GM23338 (cell line): Measurements from ENCODE around the gene ANO6. TPM values are rescaled to one million over a fixed set of nuclear protein-coding genes. Genes with fewer than 3 reads are reported as not detected.

Source experiments
- ATAC-seq: fragments of 200-7000 bp; cut with Tn5 transposase; 3 replicates; pipeline ENCODE4 v1.9.1; 2020
- DNase-seq: peaks from one replicate; pipeline ENCODE4 v3.0.0-alpha.2; 2015; ENCODE audit warnings: low spot score
- H2AFZ ChIP-seq: fragments of 200-600 bp; sonication (generic); 2 replicates; pipeline ENCODE4 v1.8.0; 2016; ENCODE audit warnings: antibody characterized with exemption, mild to moderate bottlenecking, moderate library complexity
- H3F3A ChIP-seq: fragments of 200-600 bp; sonication (generic); replicated peaks from 2 replicates; pipeline ENCODE4 v1.8.0; 2017; ENCODE audit warnings: antibody characterized with exemption, mixed run types, low read depth
- H3K27ac ChIP-seq: fragments of 200-600 bp; sonication (generic); 2 replicates; pipeline ENCODE4 v1.6.1; 2016; ENCODE audit warnings: low read depth
- H3K27me3 ChIP-seq: fragments of 200-600 bp; sonication (generic); 2 replicates; pipeline ENCODE4 v1.8.0; 2016; ENCODE audit warnings: mild to moderate bottlenecking, mixed run types, moderate library complexity; ENCODE audit not compliant: insufficient read depth
- H3K36me3 ChIP-seq: fragments of 200-600 bp; sonication (generic); 2 replicates; pipeline ENCODE4 v1.8.0; 2016; ENCODE audit warnings: mild to moderate bottlenecking; ENCODE audit not compliant: insufficient read depth
- H3K4me1 ChIP-seq: fragments of 200-600 bp; sonication (generic); 2 replicates; pipeline ENCODE4 v1.8.0; 2016; ENCODE audit warnings: mild to moderate bottlenecking, moderate library complexity; ENCODE audit not compliant: insufficient read depth
- H3K4me2 ChIP-seq: fragments of 200-600 bp; sonication (generic); 2 replicates; pipeline ENCODE4 v1.7.1; 2017; ENCODE audit warnings: mixed run types
- H3K4me3 ChIP-seq: fragments of 200-600 bp; sonication (generic); 2 replicates; pipeline ENCODE4 v1.6.1; 2016; ENCODE audit warnings: mixed run types
- H3K79me2 ChIP-seq: fragments of 200-600 bp; sonication (generic); replicated peaks from 2 replicates; pipeline ENCODE4 v1.8.0; 2017; ENCODE audit warnings: mild to moderate bottlenecking; ENCODE audit not compliant: insufficient read depth
- H3K9me2 ChIP-seq: fragments of 200-600 bp; sonication (generic); 2 replicates; pipeline ENCODE4 v1.8.0; 2017; ENCODE audit not compliant: insufficient read depth
- H4K20me1 ChIP-seq: fragments of 200-600 bp; sonication (generic); replicated peaks from 2 replicates; pipeline ENCODE4 v1.8.0; 2017; ENCODE audit warnings: mild to moderate bottlenecking; ENCODE audit not compliant: insufficient read depth
- H3K27ac Mint-ChIP-seq: 2 replicates; pipeline ENCODE4 v1.8.0; 2020; ENCODE audit warnings: inconsistent platforms, mild to moderate bottlenecking, moderate library complexity, mixed read lengths
- H3K27me3 Mint-ChIP-seq: 3 replicates; pipeline ENCODE4 v1.8.0; 2022; ENCODE audit warnings: low read depth, mild to moderate bottlenecking, moderate library complexity, mixed read lengths, inconsistent platforms; ENCODE audit not compliant: insufficient read depth, poor library complexity
- H3K36me3 Mint-ChIP-seq: 3 replicates; pipeline ENCODE4 v1.8.0; 2021; ENCODE audit warnings: low read depth, mild to moderate bottlenecking, inconsistent platforms, moderate library complexity, mixed read lengths
- H3K4me1 Mint-ChIP-seq: 3 replicates; pipeline ENCODE4 v1.8.0; 2020; ENCODE audit warnings: mild to moderate bottlenecking, inconsistent platforms, mixed read lengths
- H3K4me3 Mint-ChIP-seq: 3 replicates; pipeline ENCODE4 v1.8.0; 2021; ENCODE audit warnings: moderate library complexity, mild to moderate bottlenecking, inconsistent platforms, mixed read lengths
- H3K9me3 Mint-ChIP-seq: 3 replicates; pipeline ENCODE4 v1.8.0; 2020; ENCODE audit warnings: moderate library complexity, mild to moderate bottlenecking, inconsistent platforms, mixed read lengths
- CREB1 ChIP-seq: fragments of 250-450 bp; sonication (Bioruptor Pico); IDR thresholded peaks from 2 replicates; pipeline ENCODE4 v1.5.0; 2020; ENCODE audit warnings: low read depth, mild to moderate bottlenecking, moderate library complexity
- CTCF ChIP-seq, 2 experiments: fragments of 200-600 bp in 1 of 2; sonication (generic) in 1 of 2; conservative IDR thresholded peaks; 2 replicates each; pipeline versions ENCODE4 v1.5.1 to v1.6.1; 2016 to 2017; ENCODE audit warnings: antibody characterized with exemption in 2 of 2, low read depth in 2 of 2, mild to moderate bottlenecking in 2 of 2, moderate library complexity in 1 of 2
- ETS1 ChIP-seq: IDR thresholded peaks from 2 replicates; pipeline ENCODE4 v1.6.1; 2016; ENCODE audit warnings: antibody characterized with exemption
- EZH2 ChIP-seq: fragments of 200-600 bp; sonication (generic); IDR thresholded peaks from one replicate; pipeline ENCODE4 v1.8.0; 2017; ENCODE audit warnings: antibody characterized with exemption, mild to moderate bottlenecking, low read depth; ENCODE audit not compliant: unreplicated experiment
- EZH2phosphoT487 ChIP-seq: fragments of 200-600 bp; sonication (generic); IDR thresholded peaks from one replicate; pipeline ENCODE4 v1.8.1; 2018; ENCODE audit warnings: antibody characterized with exemption; ENCODE audit not compliant: unreplicated experiment
- JUNB ChIP-seq: IDR thresholded peaks from one replicate; pipeline ENCODE4 v1.6.1; 2016; ENCODE audit warnings: antibody characterized with exemption; ENCODE audit not compliant: unreplicated experiment
- NANOG ChIP-seq: IDR thresholded peaks from 2 replicates; pipeline ENCODE4 v1.6.1; 2016; ENCODE audit warnings: antibody characterized with exemption, borderline replicate concordance
- POLR2AphosphoS5 ChIP-seq: IDR thresholded peaks from 2 replicates; pipeline ENCODE4 v1.6.1; 2016; ENCODE audit warnings: antibody characterized with exemption, low read depth
- REST ChIP-seq: IDR thresholded peaks from one replicate; pipeline ENCODE4 v1.6.1; 2018; ENCODE audit warnings: antibody characterized with exemption; ENCODE audit not compliant: unreplicated experiment
- STAT1 ChIP-seq: IDR thresholded peaks from one replicate; pipeline ENCODE4 v1.6.1; 2016; ENCODE audit warnings: antibody characterized with exemption; ENCODE audit not compliant: unreplicated experiment
- ZNF114 ChIP-seq: fragments of 250-450 bp; sonication (Bioruptor Pico); IDR thresholded peaks from 2 replicates; pipeline ENCODE4 v1.5.0; 2020; ENCODE audit warnings: mild to moderate bottlenecking, moderate library complexity
- ZNF331 ChIP-seq: fragments of 250-450 bp; sonication (Bioruptor Pico); IDR thresholded peaks from 2 replicates; pipeline ENCODE4 v1.5.0; 2020; ENCODE audit warnings: low read depth, mild to moderate bottlenecking, moderate library complexity
- ZNF462 ChIP-seq: fragments of 250-450 bp; sonication (Bioruptor Pico); IDR thresholded peaks from 2 replicates; pipeline ENCODE4 v1.5.0; 2020; ENCODE audit warnings: mild to moderate bottlenecking, moderate library complexity
- polyA plus RNA-seq: library from polyadenylated mRNA; unstranded; fragments of >200 nt; fragmentation: Nextera tagmentation; extraction: Ambion mirVana; gene quantifications from 2 replicates; pipeline ENCODE4 v1.2.1, GENCODE V29; 2016
- total RNA-seq: library from RNA; depleted of rRNA; stranded (reverse); fragments of >200 nt; shearing (Covaris generic); gene quantifications from 2 replicates; pipeline ENCODE4 v1.2.3, GENCODE V29; 2014

The ANO6 gene
- total and polyA plus RNA-seq, 2 experiments from 2014 or later, result 21.1 to 48.9 TPM

- Mint-ChIP-seq H3K27ac (no peak overlapping the region), H3K4me1 (peaks cover 11% of the 10 kb centered on the region), H3K36me3 (peaks cover 51% of the 10 kb centered on the region), H3K4me3 (no peak overlapping the region), H3K9me3 (peaks cover 11% of the 10 kb centered on the region; the same call in 2 of the 3 replicates), H3K27me3 (peaks cover 3% of the 10 kb centered on the region)
- H4K20me1 ChIP-seq, result no peaks in the 10 kb centered on the region
- peaks cover 13% of the 10 kb centered on the region for H3K4me1 ChIP-seq
- H3K36me3 ChIP-seq, result peaks cover 13% of the 10 kb centered on the region
- H3K27me3 ChIP-seq, result no peaks in the 10 kb centered on the region
- no peak overlapping the region for H3K27ac ChIP-seq
- DNase-seq (no peak), ATAC-seq (no peak)
- no peak overlapping the region for H3K4me3 ChIP-seq
- no peaks in the 10 kb centered on the region for H3F3A ChIP-seq
- no peak overlapping the region for H3K4me2 ChIP-seq
- no peak overlapping the region for H2AFZ ChIP-seq
- TF ChIP-seq EZH2phosphoT487 (no peak), POLR2AphosphoS5 (no peak), JUNB (no peak), CREB1 (CRISPR knock-in tag) (no peak), ZNF331 (CRISPR knock-in tag) (no peak), REST (no peak), ZNF114 (no peak), ZNF462 (no peak), STAT1 (no peak), NANOG (no peak), ETS1 (no peak), CTCF (conservative IDR thresholded peaks at IDR 0.05; ENCODE audit: low read depth in 2 of 2) (no peak), EZH2 (no peak)
- H3K79me2 ChIP-seq, result no peaks in the 10 kb centered on the region
- no peaks in the 10 kb centered on the region for H3K9me2 ChIP-seq
Measured at GRCh38 chr12:45351921-45352670, 136.2 kb downstream of the ANO6 start.
